ENCODE data around the gene ANXA10. TPM values are rescaled to one million over a fixed set of nuclear protein-coding genes. Genes with fewer than 3 reads are reported as not detected.
A peak's percentile ranks its signal among the peaks of the same experiment; 100 is the strongest.
"Not testable (repeated sequence)": the region's sequence is repeated elsewhere in the genome, so short reads cannot be mapped to it uniquely, and the experiment has no call there.

ANXA10 gene
- polyA plus RNA-seq, 10 donors, result 0.23 to 0.45 TPM; not detected in 8

DNA sequence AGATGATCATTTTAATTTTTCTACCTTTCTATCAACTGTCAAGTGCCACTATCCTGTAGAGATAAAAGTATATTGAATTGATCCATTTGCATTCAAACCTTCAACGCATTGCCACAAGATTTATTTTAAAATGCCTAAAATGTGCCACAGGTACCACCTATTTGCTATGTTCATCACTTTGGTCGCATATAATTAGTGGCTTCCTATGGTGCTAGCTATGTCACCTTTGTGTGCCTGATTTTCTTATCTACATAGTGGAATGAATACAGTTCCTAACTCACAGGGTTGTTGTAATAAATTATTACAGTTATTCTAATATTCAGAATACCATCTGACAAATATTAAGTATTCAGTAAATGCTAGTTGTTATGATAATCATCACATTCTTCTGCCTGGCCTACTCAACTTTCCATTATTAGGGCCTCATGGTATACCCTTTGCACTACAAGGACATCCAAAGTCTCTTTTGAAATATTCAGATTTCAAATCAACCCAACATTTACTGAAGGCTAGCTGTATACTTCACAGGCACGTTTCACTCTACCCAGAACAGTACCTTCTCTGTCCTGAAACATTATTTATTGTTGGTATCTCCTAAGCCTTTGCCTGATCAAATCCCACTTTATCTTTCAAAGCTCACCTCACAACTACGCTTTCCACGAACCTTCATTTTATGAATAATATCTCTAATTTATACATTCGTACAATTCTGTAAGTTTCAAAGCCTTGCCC lies 62.4 kb downstream of the ANXA10 start:
- no peak for DNase-seq

GRCh38 chr4:168162604-168163003 lies 70.3 kb downstream of the ANXA10 start:
- DNase-seq, result no peak

GRCh38 chr4:168163106-168163505 lies 70.8 kb downstream of the ANXA10 start:
- DNase-seq, result peak in 1 of 3 donors; percentile 15

DNA sequence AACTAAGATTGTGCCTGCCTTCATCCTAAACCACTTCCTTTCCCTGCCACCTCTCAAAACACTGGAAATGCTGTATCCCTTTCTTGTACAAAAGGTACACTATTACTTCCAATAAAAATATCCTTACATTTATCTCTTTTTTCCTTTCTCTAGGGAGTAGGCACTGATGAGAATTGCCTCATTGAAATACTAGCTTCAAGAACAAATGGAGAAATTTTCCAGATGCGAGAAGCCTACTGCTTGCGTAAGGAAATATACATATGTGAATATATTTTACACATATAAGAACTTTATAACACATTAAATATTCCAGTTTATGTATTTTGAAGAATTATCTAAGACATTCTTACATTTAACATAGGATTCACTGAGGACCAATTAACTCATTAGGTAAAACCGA lies 71.7 kb downstream of the ANXA10 start:
- DNase-seq, result no peak

DNA sequence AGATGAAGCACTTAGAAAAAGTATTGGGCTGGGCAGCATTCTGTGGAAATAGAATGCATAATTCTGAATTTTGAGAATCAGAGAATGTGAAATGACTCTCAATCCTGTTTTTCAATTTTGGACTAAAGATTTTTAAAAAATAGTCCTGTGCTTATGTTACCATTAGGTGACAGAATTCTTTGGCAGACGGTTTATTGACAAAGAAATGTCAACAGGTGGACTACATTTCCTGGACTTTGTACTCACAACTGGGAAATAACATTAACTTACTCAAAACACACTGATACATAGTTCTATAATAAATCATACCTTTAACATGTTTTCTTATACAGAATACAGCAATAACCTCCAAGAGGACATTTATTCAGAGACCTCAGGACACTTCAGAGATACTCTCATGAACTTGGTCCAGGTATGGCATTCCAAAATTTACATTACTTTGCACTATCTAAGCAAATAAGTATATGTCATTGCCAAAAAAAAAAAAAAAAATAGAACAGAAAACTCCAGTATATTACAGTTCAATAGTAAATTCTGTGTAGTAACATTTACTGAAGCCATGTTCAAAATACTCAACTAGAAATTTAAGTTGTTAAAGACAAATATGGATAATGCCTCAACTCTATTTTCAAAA lies 72.7 kb downstream of the ANXA10 start:
- no peak for DNase-seq

- DNase-seq, result no peak
These were observed 75.5 kb downstream of the ANXA10 start for GRCh38 chr4:168167714-168168284.

- no peak for DNase-seq
These were observed 82.0 kb downstream of the ANXA10 start for GRCh38 chr4:168174308-168174707.

- DNase-seq, result no peak
These were observed 85.3 kb downstream of the ANXA10 start for GRCh38 chr4:168177546-168178149.

GRCh38 chr4:168183717-168184571 lies 91.6 kb downstream of the ANXA10 start:
- peak; percentile 27 to 54 (median 30) for DNase-seq

GRCh38 chr4:168188754-168189153 lies 96.4 kb downstream of the ANXA10 start:
- no peak for DNase-seq

GRCh38 chr4:168197926-168198325 lies 105.6 kb downstream of the ANXA10 start:
- DNase-seq, result no peak

- DNase-seq, result no peak
These were observed 107.1 kb downstream of the ANXA10 start for GRCh38 chr4:168199260-168199957.

- DNase-seq, result no peak
These were observed 108.3 kb downstream of the ANXA10 start for GRCh38 chr4:168200685-168201084.

DNA sequence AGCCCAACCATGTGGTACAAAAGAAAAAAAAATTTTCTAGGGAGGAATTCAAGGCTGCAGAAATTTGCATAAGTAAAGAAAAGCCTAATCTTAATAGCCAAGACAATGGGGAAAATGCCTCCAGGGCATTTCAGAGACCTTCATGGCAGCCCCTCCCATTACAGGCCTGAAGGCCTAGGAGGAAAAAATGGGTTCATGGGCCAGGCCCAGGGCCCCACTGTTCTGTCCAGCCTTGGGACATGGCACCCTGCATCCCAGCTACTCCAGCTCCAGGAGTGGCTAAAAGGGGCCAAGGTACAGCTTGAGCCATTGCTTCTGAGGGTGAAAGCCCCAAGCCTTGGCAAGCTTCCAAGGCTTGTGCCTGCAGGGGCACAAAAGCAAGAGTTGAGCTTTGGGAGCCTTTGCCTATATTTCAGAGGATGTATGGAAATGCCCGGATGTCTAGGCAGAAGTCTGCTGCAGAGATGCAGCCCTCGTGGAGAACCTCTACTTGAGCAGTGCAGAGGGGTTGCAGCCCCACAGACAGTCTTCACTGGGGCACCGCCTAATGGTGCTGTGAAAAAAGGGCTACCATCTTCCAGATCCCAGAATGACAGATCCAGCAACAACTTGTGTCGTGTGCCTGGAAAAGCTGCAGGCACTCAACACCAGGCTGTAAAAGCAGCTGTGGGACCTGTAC lies 111.0 kb downstream of the ANXA10 start:
- DNase-seq, result no peak

DNA sequence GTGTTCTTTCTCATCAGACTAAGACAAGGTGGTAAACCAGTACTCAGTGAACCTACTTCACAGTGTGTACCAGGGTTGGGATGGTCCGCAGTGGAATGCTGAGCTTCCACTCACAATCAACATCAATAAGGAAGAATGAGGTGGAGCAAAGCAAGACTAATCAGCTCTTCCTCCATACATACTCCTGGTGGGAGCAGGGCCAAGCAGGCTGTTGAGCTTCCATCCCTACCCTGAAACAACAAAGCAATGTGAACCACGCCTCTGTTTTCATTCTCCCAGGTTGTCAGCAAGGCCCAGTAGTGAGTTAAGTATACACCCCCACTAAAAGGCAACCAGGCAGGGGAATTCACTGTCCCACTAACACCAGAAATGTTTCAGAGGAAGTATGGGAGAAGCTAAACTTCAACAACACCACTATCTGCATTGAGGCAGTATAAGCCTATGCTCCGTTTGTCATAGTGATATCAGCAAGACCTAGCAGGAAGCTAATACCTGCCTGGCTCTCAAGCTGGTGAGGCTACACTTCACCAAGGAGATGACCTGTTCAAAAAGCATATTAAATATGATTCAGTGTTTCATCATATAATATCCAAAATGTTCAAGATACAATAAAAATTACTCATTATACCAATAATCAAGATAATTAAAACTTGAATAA lies 116.7 kb downstream of the ANXA10 start:
- DNase-seq, result no peak

GRCh38 chr4:168212656-168213055 lies 120.3 kb downstream of the ANXA10 start:
- no peak for DNase-seq

DNA sequence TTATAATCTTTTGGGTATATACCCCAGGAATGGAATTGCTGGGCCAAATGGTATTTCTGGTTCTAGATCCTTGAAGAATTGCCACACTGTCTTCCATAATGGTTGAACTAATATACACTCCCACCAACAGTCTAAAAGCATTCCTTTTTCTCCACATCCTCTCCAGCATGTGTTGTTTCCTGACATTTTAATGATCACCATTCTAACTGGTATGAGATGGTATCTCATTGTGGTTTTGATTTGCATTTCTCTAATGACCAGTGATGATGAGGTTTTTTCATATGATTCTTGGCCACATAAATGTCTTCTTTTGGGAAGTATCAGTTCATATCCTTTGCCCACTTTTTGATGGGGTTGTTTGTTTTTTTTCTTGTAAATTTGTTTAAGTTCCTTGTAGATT lies 121.2 kb downstream of the ANXA10 start:
- not testable (repeated sequence) for DNase-seq

- DNase-seq, result peak in 1 of 3 donors; percentile 34
These were observed 126.3 kb downstream of the ANXA10 start for GRCh38 chr4:168218645-168219044.

DNA sequence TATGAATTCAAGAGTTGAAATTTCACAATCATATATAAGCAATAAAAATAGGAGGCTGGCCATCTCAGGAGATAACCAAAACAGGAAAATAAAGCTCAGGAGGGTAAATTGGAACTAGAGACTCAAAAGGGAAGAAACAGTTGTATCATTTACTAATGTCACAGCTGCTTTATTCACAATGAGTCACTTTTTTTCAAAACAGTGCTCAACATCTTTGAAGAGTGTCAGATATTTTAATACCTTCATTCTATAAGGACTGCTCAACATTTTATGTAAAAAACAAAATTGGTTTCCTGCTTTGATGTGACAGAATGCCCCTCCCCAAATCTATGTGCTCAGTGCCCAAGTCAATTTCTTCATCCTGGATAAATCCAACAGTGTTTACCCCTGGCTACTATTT lies 128.6 kb downstream of the ANXA10 start:
- DNase-seq, result no peak

DNA sequence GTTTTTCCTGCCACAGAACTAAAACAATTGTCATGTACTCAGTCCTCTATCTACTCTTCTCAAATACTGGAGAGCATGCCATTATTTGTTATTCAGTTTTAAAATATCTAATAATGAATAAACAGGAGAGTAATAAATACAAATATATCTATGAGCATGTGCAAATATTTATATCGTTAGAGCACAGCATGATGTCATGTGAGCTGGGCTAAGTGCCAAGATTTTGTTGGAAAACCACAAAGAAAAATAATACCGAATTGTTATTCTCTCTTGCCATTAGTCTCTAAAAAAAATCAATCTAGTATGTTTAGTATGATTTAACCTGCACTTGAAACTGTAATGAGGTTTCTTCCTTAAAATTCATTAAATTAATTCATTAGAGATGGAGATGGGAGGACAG lies 129.0 kb downstream of the ANXA10 start:
- peak; percentile 64 to 75 (median 64) for DNase-seq

All from muscle of back (tissue), 11 donors.